Activated CD8-positive, alpha-beta T cell treated with anti-CD3 and anti-CD28 coated beads, Interleukin-2, amount 10 ng/mL, durations not matched to agents 7 days and 5 days (primary cell): ENCODE measurements around the gene SEMA5A. TPM values are rescaled to one million over a fixed set of nuclear protein-coding genes. Genes with fewer than 3 reads are reported as not detected.

Source experiments
- ATAC-seq: fragments of 150-1000 bp; cut with Tn5 transposase; one replicate; pipeline ENCODE4 v1.10.0; 2021; ENCODE audit warnings: moderate library complexity
- CTCF ChIA-PET: fragments of 350-600 bp; sonication (Branson Sonifier 250); formaldehyde crosslinking; loops from one replicate; lab custom pipeline; 2021; ENCODE audit warnings: antibody characterized with exemption; lab: Charles Lee
- POLR2A ChIA-PET: fragments of 350-600 bp; sonication (Branson Sonifier 250); formaldehyde crosslinking; loops from one replicate; lab custom pipeline; 2021; ENCODE audit warnings: antibody characterized with exemption; lab: Charles Lee
- DNase-seq: peaks from one replicate; pipeline ENCODE4 v3.0.0-alpha.2; 2020
- H3K27ac Mint-ChIP-seq: one replicate; pipeline ENCODE4 v1.8.0; 2021; ENCODE audit warnings: mild to moderate bottlenecking, mixed read lengths
- H3K27me3 Mint-ChIP-seq: one replicate; pipeline ENCODE4 v1.8.0; 2021; ENCODE audit warnings: low read depth, mixed read lengths
- H3K36me3 Mint-ChIP-seq: one replicate; pipeline ENCODE4 v1.8.0; 2021; ENCODE audit warnings: low read depth, mixed read lengths
- H3K4me1 Mint-ChIP-seq: one replicate; pipeline ENCODE4 v1.8.0; 2021; ENCODE audit warnings: low read depth, mixed read lengths
- H3K4me3 Mint-ChIP-seq: one replicate; pipeline ENCODE4 v1.8.0; 2021; ENCODE audit warnings: mild to moderate bottlenecking, mixed read lengths
- H3K9me3 Mint-ChIP-seq: one replicate; pipeline ENCODE4 v1.8.0; 2022; ENCODE audit warnings: mixed read lengths; ENCODE audit not compliant: insufficient read depth
- total RNA-seq, 2 experiments: library from RNA; stranded (reverse); gene quantifications; one replicate each; pipeline ENCODE4 v1.2.3, GENCODE V29; 2021

The SEMA5A gene
- total RNA-seq, 2 experiments from 2014 or later, result not detected

DNA sequence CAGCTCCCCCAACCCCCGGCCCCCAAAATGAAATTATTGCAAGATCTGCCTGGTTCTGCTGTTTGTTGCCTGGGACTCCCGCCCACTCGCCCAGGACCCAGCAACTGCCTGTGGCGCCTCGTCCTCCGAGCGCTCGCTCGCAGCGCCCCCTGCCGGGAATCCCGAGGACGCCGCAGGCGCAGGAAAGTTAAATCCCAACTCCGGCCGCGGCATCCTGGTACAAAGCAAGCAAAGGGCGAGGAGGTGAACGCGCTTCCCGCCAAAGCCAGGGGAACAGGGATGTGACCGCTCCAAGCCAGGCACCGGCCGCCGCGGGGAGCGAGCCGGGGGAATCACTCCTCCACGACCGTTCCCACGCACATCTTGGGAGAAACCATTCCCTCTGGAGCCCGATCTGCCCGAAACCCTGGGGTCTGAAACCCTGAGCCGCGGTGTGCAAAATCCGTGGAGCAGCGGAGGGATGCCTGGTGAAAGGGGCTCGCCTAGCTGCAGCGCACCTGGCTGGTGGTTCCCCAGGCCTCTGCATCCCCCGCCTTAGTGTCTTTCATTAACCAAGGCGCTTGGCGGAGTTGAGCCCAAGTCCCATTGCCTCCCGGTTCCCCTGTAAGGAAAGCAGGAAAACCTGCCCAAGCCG, 1.3 kb downstream of the SEMA5A start:
- POLR2A ChIA-PET, result no interaction called here

DNA sequence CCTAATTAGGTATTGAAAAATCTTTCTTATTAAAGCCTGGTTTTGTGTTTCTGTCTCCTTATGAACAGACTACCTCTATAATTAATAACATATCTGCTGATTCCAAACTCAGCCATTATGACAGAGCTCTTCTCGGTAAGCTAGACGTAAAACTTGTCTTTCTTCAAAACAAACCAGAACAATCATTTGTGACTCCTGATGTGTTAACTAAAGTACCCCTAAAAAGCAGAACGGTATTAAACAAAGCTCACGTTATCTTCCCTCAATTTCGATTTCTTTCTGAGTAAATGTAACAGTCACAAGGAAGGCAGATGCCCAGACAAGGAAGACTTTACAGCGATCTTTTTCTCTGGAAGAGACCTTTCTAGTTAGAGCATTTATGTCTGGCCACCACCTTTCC, 1.8 kb downstream of the SEMA5A start:
- ChIA-PET CTCF (interaction anchor here (0.8 to 1.1 kb wide), 2 partner anchors 16 to 17 kb away, joined by 3 read pairs; no protein-coding TSS in a partner anchor), POLR2A (no interaction called here)
- Mint-ChIP-seq H3K4me1 (peaks cover 2% of the 10 kb centered on the region), H3K36me3 (no peaks in the 10 kb centered on the region), H3K27me3 (peaks cover 15% of the 10 kb centered on the region), H3K9me3 (no peaks in the 10 kb centered on the region), H3K27ac (no peak overlapping the region), H3K4me3 (no peak overlapping the region)
- DNase-seq, result no peak
- ATAC-seq, result no peak

More for the DNA sequence above, 1.3 kb downstream of the SEMA5A start:
- ATAC-seq (no peak), DNase-seq (no peak)
- Mint-ChIP-seq H3K27ac (no peak overlapping the region), H3K36me3 (no peaks in the 10 kb centered on the region), H3K4me3 (no peak overlapping the region), H3K27me3 (peaks cover 15% of the 10 kb centered on the region), H3K4me1 (peaks cover 2% of the 10 kb centered on the region), H3K9me3 (no peaks in the 10 kb centered on the region)
- CTCF ChIA-PET, result interaction anchor here (0.8 kb wide), 1 partner anchor 18 kb away, joined by 3 read pairs; no protein-coding TSS in a partner anchor

DNA sequence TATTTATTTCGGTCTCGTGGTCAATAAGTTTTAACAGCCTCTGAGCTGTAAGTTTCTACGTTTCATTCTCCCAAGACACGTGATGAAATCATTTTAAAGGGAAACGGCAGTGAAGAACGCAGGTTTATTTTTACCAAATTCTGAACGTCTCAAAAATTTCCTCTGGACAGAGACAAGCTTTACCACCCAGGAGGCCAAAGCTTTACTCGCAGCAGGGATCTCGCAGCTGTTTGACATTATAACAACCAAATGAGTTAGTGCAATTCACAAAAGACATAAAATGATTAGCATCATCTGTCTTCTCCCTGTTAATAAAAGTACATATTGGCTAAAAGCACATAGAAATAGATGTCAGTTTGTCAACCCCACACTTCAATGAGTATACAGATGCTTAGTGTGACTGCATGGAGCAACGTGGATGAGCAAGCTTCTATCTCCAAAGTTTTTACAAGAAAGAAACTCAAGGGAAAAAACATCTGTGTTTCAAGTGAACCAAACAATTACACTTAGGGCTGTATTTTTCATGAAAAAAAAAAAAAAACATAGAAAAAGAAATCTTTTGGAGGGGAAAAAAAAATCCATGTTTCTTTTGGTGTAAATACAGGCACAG, 2.5 kb downstream of the SEMA5A start:
- ATAC-seq (no peak), DNase-seq (no peak)
- Mint-ChIP-seq H3K4me3 (no peak overlapping the region), H3K27ac (no peak overlapping the region), H3K9me3 (no peaks in the 10 kb centered on the region), H3K27me3 (peaks cover 15% of the 10 kb centered on the region), H3K4me1 (peaks cover 2% of the 10 kb centered on the region), H3K36me3 (no peaks in the 10 kb centered on the region)
- ChIA-PET CTCF (interaction anchor here (1.1 kb wide), 1 partner anchor 16 kb away, joined by 3 read pairs; no protein-coding TSS in a partner anchor), POLR2A (no interaction called here)

DNA sequence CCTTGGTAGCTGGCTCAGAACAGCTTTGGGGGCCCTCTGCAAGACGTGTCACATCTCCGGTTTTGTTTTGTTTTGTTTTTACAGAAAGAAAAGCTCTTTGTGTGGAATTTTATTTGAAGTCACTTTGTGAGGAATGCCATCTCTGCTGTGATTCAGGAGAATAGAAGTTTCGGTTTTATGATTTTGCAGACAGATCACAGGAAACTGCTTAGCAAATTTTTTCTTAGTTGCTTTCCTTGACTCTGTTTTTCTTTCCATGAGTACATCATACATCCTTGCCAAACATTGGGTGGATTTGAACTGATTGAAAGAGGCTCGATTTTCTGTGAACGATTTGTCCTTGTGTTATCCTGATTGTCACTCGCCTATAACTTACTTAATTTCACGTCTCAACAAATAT, 5.1 kb downstream of the SEMA5A start:
- CTCF ChIA-PET, result no interaction called here
- H3K27ac Mint-ChIP-seq, result no peak overlapping the region
- no peaks in the 10 kb centered on the region for H3K36me3 Mint-ChIP-seq
- H3K4me3 Mint-ChIP-seq, result no peak overlapping the region
- H3K9me3 Mint-ChIP-seq, result no peaks in the 10 kb centered on the region
- H3K27me3 Mint-ChIP-seq, result peaks cover 10% of the 10 kb centered on the region
- DNase-seq, result no peak
- POLR2A ChIA-PET, result no interaction called here
- no peak for ATAC-seq
- H3K4me1 Mint-ChIP-seq, result no peaks in the 10 kb centered on the region

DNA sequence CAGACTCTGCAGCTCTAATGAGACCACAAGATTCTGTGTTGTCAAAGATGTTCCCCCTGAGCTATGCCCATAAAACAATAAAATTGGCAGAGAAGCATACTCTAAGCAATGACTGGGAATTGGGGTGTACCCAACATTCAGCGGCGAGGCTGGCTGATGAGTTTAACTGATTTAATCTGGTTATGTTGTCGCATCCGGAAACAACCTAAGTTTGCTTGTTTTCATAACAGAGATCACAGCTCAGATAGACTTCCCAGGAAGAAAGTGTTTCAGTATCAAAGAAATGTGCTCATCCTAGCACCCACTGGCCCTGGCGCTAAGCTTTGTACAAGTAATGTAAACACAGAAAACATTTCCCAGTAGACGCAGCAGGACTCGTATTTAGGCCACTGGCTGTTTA, 7.4 kb downstream of the SEMA5A start:
- Mint-ChIP-seq H3K27me3 (no peaks in the 10 kb centered on the region), H3K27ac (no peak overlapping the region), H3K4me3 (no peak overlapping the region), H3K9me3 (no peaks in the 10 kb centered on the region), H3K36me3 (no peaks in the 10 kb centered on the region), H3K4me1 (no peaks in the 10 kb centered on the region)
- ATAC-seq (no peak), DNase-seq (no peak)
- CTCF ChIA-PET, result no interaction called here
- POLR2A ChIA-PET, result no interaction called here

DNA sequence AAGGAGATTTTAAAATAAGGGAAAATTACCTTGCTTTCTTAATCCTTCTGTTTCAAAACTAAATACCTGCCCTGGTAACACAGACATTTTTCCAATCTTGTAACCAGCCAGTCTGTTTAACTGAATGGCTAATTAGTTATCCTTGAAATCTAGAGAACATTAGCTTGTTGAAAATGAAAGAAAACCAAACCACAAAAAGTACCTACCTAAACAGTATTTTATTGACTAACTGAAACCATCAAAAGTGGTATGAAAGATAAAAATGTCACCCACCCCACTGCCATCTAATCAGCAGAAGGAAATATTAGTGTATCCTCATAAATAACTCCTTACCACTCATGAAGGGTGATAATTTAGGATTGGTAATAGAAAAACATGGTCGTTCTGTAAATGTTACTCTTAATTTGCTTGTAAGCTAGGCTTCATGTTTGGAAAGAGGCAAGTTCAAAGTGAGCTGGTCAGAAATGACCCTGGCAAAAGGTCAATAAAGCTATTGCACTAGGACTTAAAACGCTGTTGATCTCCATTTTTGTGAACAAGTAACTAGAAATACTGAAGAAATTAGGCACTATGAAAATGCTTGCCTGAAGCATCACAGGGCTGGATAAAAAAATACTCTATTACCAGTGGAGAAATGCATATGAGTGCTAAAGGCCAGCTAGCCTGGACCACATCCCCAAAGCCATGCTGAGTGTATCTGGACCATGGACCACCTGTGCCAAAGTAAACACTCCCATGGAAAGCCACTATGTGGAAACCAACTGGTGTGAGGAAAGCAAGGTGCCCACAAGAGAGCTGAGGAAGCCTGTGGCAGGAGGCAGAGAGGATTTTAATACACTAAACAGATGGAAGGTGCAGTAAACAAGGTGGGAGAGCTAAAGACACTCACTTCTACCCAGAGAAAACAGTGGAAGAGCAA, 8.4 kb downstream of the SEMA5A start:
- ChIA-PET CTCF (no interaction called here), POLR2A (no interaction called here)
- H3K9me3 Mint-ChIP-seq, result no peaks in the 10 kb centered on the region
- ATAC-seq (no peak), DNase-seq (no peak)
- H3K4me3 Mint-ChIP-seq, result no peak overlapping the region
- no peaks in the 10 kb centered on the region for H3K4me1 Mint-ChIP-seq
- H3K27me3 Mint-ChIP-seq, result no peaks in the 10 kb centered on the region
- no peak overlapping the region for H3K27ac Mint-ChIP-seq
- no peaks in the 10 kb centered on the region for H3K36me3 Mint-ChIP-seq

DNA sequence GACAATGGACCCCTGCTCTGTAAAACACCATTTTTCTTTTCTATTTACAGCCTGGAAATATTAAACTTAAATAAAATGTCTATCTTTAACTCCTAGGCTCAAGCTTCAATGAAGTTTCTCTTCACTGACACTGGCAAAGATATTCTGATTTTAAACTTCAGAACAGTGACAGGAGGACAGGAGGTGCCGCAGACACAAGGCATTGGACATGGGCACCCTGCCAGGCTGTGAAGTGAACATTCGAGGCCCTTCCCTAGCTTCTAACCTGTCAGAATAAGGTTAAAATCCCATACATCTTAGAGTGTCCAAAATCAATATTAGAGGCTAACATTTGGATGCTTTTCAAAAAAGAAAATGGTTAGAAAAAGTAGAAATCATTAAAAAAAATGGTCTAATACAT, 9.2 kb downstream of the SEMA5A start:
- Mint-ChIP-seq H3K4me3 (no peak overlapping the region), H3K4me1 (no peaks in the 10 kb centered on the region), H3K36me3 (no peaks in the 10 kb centered on the region), H3K27me3 (no peaks in the 10 kb centered on the region), H3K27ac (no peak overlapping the region), H3K9me3 (no peaks in the 10 kb centered on the region)
- ATAC-seq, result no peak
- no peak for DNase-seq
- POLR2A ChIA-PET, result no interaction called here
- CTCF ChIA-PET, result no interaction called here

DNA sequence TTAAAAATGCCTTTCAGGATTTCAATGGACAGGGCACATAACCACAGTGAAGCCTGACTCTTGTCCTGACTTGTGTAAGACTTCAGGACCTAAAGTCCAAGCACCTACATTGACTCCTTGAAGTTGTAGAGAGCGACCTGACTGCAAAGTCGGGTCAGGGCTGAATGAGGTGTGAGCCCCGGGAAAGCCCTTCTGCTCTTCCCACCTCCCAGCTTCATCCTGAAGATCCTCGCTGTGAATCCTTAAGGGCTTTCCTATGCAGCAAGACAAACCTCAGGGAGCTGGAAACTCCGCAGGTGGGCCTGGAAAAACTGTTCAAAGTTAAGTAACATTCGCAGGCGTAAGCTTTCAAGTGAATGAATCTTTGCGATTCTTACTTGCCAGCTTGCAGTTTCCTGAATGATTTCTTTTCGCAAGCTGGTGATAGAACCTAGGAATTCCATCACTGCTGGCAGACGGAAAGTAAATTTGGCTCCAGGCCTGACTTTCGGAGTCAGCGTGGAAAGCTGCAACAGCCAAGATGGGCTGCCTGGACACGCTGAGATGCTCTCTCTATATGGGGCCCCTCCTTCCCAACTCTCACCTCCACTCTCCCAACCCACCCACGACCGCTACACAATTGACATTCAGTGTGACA, 10.9 kb downstream of the SEMA5A start:
- Mint-ChIP-seq H3K4me3 (no peak overlapping the region), H3K9me3 (no peaks in the 10 kb centered on the region), H3K27me3 (no peaks in the 10 kb centered on the region), H3K4me1 (no peaks in the 10 kb centered on the region), H3K27ac (no peak overlapping the region), H3K36me3 (no peaks in the 10 kb centered on the region)
- CTCF ChIA-PET, result no interaction called here
- ATAC-seq, result no peak
- POLR2A ChIA-PET, result no interaction called here
- no peak for DNase-seq

DNA sequence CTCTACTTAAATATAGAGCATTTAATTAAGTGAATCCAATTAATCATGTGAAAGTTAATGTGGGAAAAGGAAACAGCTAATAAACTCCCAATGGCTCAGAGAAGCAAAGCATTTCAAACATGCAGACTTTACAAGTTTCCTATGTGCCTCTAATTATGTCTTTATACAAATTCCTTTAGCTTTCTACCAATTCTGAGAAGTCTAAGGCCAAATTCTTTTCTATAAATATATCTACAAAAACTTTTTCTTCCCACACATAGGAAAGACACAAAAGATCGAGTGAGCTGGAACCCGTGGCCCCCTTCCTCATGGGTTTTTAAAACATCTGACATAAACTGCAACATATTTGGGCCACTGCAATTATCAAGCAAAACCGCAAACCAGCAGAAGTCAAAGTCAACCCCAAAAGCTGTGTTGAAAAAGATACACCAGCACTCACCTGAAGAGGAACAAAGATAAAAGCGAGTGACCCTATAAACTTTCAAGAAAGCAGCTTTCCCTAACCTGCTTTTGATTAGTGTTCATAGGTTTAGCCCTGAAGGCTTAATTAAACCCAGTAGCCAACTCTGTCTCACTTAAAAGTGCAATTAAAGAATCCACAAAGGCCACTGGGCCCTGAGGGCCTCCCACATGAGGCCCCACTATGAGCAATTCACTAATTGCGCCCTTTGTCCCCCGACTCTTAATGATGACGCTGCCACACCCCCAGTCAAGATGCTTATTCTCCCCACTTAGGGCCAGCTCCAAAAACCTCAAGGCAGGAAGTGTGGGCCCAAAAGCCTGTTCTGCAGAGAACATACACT, 12.1 kb downstream of the SEMA5A start:
- no peaks in the 10 kb centered on the region for H3K4me1 Mint-ChIP-seq
- no peak overlapping the region for H3K27ac Mint-ChIP-seq
- no peaks in the 10 kb centered on the region for H3K9me3 Mint-ChIP-seq
- POLR2A ChIA-PET, result no interaction called here
- no peak for ATAC-seq
- no peak overlapping the region for H3K4me3 Mint-ChIP-seq
- DNase-seq, result no peak
- CTCF ChIA-PET, result no interaction called here
- no peaks in the 10 kb centered on the region for H3K36me3 Mint-ChIP-seq
- H3K27me3 Mint-ChIP-seq, result no peaks in the 10 kb centered on the region

DNA sequence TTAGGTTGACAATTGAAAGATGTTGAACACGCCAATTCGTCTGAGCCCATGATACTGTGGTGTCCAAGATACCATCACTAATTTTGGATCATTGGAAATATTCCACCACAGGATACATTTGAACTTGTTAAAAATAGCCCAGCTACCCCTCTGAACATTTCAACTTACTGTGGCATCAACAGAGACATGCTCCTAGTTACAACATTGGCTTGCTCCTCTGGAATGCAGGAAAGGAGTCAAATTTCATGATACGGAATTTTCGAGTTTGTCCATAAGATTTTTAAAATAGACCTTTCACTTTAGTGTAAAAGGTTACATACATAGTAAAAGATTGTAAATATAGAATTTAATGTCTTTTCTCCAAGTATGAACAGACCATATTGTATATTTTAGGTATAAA, 12.8 kb downstream of the SEMA5A start:
- H3K27ac Mint-ChIP-seq, result no peak overlapping the region
- ChIA-PET POLR2A (no interaction called here), CTCF (no interaction called here)
- H3K4me1 Mint-ChIP-seq, result no peaks in the 10 kb centered on the region
- ATAC-seq, result no peak
- H3K36me3 Mint-ChIP-seq, result no peaks in the 10 kb centered on the region
- no peak for DNase-seq
- H3K27me3 Mint-ChIP-seq, result no peaks in the 10 kb centered on the region
- H3K4me3 Mint-ChIP-seq, result no peak overlapping the region
- H3K9me3 Mint-ChIP-seq, result no peaks in the 10 kb centered on the region

DNA sequence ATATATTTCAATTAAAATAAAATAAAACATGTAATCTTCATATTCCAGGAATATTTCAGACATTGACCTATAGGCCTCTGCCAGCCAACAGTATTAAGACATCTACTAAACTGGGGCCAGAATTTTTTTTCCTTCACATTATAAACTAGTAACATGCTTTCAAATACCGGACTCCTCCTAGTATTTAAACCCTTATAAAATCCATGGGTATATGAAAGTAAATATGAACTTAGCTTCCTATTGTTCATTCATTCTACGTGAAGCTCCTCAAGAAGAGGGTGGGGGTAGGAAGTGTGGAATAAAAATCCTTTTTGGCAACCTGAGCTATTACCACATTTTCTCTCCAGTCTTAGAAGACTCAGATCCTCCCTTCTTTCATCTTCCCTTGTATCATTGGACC, 16.4 kb downstream of the SEMA5A start:
- DNase-seq, result no peak
- H3K9me3 Mint-ChIP-seq, result no peaks in the 10 kb centered on the region
- no peaks in the 10 kb centered on the region for H3K4me1 Mint-ChIP-seq
- CTCF ChIA-PET, result no interaction called here
- H3K4me3 Mint-ChIP-seq, result no peak overlapping the region
- H3K27ac Mint-ChIP-seq, result no peak overlapping the region
- no peak for ATAC-seq
- H3K27me3 Mint-ChIP-seq, result no peaks in the 10 kb centered on the region
- no peaks in the 10 kb centered on the region for H3K36me3 Mint-ChIP-seq
- POLR2A ChIA-PET, result interaction anchor here (0.7 kb wide), 1 partner anchor 98 kb away, joined by 3 read pairs; no protein-coding TSS in a partner anchor
